GM12892 (cell line): ENCODE measurements around the gene SYNE1.

Source experiments
- POLR2A ChIP-seq: IDR thresholded peaks from 2 replicates; pipeline ENCODE4 v1.6.1; 2011; ENCODE audit warnings: low read depth, low read length, control low read depth
- TAF1 ChIP-seq: IDR thresholded peaks from 2 replicates; pipeline ENCODE4 v1.6.1; 2011; ENCODE audit warnings: low read depth, mild to moderate bottlenecking, control low read depth, low read length, borderline replicate concordance

GRCh38 chr6:152250127-152250526 lies 387.0 kb downstream of the SYNE1 start:
- no peak for TF ChIP-seq POLR2A
- TF ChIP-seq TAF1: no peak
